HCT116 (cell line): ENCODE results near the gene VASN. TPM values are rescaled to one million over a fixed set of nuclear protein-coding genes. Genes with fewer than 3 reads are reported as not detected.

Source experiments
- ATAC-seq: fragments of 200-7000 bp; cut with Tn5 transposase; 2 replicates; pipeline ENCODE4 v1.9.1; 2020; ENCODE audit warnings: mild to moderate bottlenecking, moderate library complexity
- BruUV-seq: library from RNA; stranded (reverse); fragments of 400-500 nt; replicated peaks from 2 replicates; lab custom pipeline; 2021; lab: Mats Ljungman, UMichigan
- CTCF ChIA-PET: fragments of 300-600 bp; sonication (Branson Sonifier 250); formaldehyde crosslinking; loops from one replicate; lab custom pipeline; 2021; ENCODE audit warnings: antibody characterized with exemption; lab: Charles Lee
- POLR2A ChIA-PET: fragments of 300-600, 350-600 bp; sonication (Branson Sonifier 250); formaldehyde crosslinking; loops from one replicate; lab custom pipeline; 2021; ENCODE audit warnings: antibody characterized with exemption; lab: Charles Lee
- RAD21 ChIA-PET, 2 experiments: fragments of 300-600 bp; sonication (Branson Sonifier 250); formaldehyde crosslinking; loops; one replicate each; lab custom pipeline; 2023; ENCODE audit warnings: low total read pairs in 2 of 2; ENCODE audit not compliant: uncharacterized antibody in 2 of 2, unreplicated experiment in 2 of 2, low non-redundant PET in 1 of 2; lab: Charles Lee
- DNase-seq: peaks from one replicate; pipeline ENCODE4 v3.0.0-alpha.2; 2010; ENCODE audit warnings: low read depth, low spot score
- H2AFZ ChIP-seq: fragments of 200-600 bp; shearing (Covaris generic), sonication (generic); 2 replicates; pipeline ENCODE4 v1.6.1; 2017; ENCODE audit warnings: low read depth, mixed run types, mixed read lengths, antibody characterized with exemption, low read length; ENCODE audit not compliant: poor library complexity, severe bottlenecking
- H3K27ac ChIP-seq: 2 replicates; pipeline ENCODE4 v1.5.1; 2012; ENCODE audit warnings: low read depth, low read length
- H3K27me3 ChIP-seq: fragments of 200-600 bp; sonication (generic); 2 replicates; pipeline ENCODE4 v1.6.1; 2016; ENCODE audit warnings: mixed run types, low read length, mixed read lengths; ENCODE audit not compliant: insufficient read depth
- H3K36me3 ChIP-seq, 2 experiments: fragments of 200-500 bp in 1 of 2; fragments of 200-600 bp in 1 of 2; sonication (Bioruptor generic) in 1 of 2; sonication (generic) in 1 of 2; 2 replicates each; pipeline versions ENCODE4 v1.5.1 to v1.6.1; 2014 to 2016; ENCODE audit warnings: low read length in 2 of 2, inconsistent platforms in 1 of 2, mixed read lengths in 1 of 2, mixed run types in 1 of 2; ENCODE audit not compliant: insufficient read depth in 2 of 2, control insufficient read depth in 1 of 2
- H3K4me1 ChIP-seq, 2 experiments: fragments of 200-600 bp in 1 of 2; sonication (generic) in 1 of 2; 2 replicates each; pipeline versions ENCODE4 v1.5.1 to v1.6.1; 2012 to 2017; ENCODE audit warnings: low read length in 2 of 2, inconsistent platforms in 1 of 2, mild to moderate bottlenecking in 1 of 2, mixed read lengths in 1 of 2, mixed run types in 1 of 2, moderate library complexity in 1 of 2; ENCODE audit not compliant: insufficient read depth in 2 of 2, control insufficient read depth in 1 of 2
- H3K4me2 ChIP-seq: fragments of 200-600 bp; sonication (generic); 2 replicates; pipeline ENCODE4 v1.6.1; 2017; ENCODE audit warnings: mixed run types, low read length, mixed read lengths
- H3K4me3 ChIP-seq, 2 experiments: fragments of 200-600 bp in 1 of 2; sonication (generic) in 1 of 2; replicated peaks in 1 of 2; 2 replicates each; pipeline ENCODE4 v1.5.1; 2011 to 2016; ENCODE audit warnings: low read length in 2 of 2, control low read depth in 1 of 2, low read depth in 1 of 2, mild to moderate bottlenecking in 1 of 2, mixed read lengths in 1 of 2, mixed run types in 1 of 2
- H3K79me2 ChIP-seq: fragments of 200-600 bp; sonication (generic); 2 replicates; pipeline ENCODE4 v1.6.1; 2017; ENCODE audit warnings: mild to moderate bottlenecking, mixed run types, low read length, moderate library complexity, mixed read lengths; ENCODE audit not compliant: insufficient read depth
- H3K9ac ChIP-seq: fragments of 200-600 bp; sonication (generic); 2 replicates; pipeline ENCODE4 v1.6.1; 2016; ENCODE audit warnings: low read length, mixed read lengths
- H3K9me2 ChIP-seq: fragments of 200-600 bp; sonication (generic), shearing (Covaris generic); 2 replicates; pipeline ENCODE4 v1.6.1; 2017; ENCODE audit warnings: mixed run types, mild to moderate bottlenecking, moderate library complexity; ENCODE audit not compliant: insufficient read depth
- H3K9me3 ChIP-seq, 2 experiments: fragments of 200-500 bp in 1 of 2; fragments of 200-600 bp in 1 of 2; sonication (Bioruptor generic) in 1 of 2; sonication (generic) in 1 of 2; 2 replicates each; pipeline ENCODE4 v1.6.1; 2014 to 2017; ENCODE audit warnings: low read length in 2 of 2, mixed read lengths in 2 of 2, inconsistent platforms in 1 of 2, low read depth in 1 of 2, mild to moderate bottlenecking in 1 of 2, mixed run types in 1 of 2, moderate library complexity in 1 of 2; ENCODE audit not compliant: control insufficient read depth in 1 of 2, insufficient read depth in 1 of 2
- H4K20me1 ChIP-seq: fragments of 200-600 bp; sonication (generic), shearing (Covaris generic); 2 replicates; pipeline ENCODE4 v1.6.1; 2017; ENCODE audit warnings: mixed run types, mild to moderate bottlenecking, moderate library complexity; ENCODE audit not compliant: insufficient read depth
- ATF3 ChIP-seq: IDR thresholded peaks from 2 replicates; pipeline ENCODE4 v1.6.1; 2012
- CBX3 ChIP-seq: IDR thresholded peaks from 2 replicates; pipeline ENCODE4 v1.6.1; 2012; ENCODE audit warnings: low read depth
- EGR1 ChIP-seq: IDR thresholded peaks from 2 replicates; pipeline ENCODE4 v1.6.1; 2012; ENCODE audit warnings: low read depth
- ELF1 ChIP-seq: IDR thresholded peaks from 2 replicates; pipeline ENCODE4 v1.6.1; 2012; ENCODE audit warnings: low read depth, borderline replicate concordance
- EZH2 ChIP-seq: fragments of 200-600 bp; sonication (generic); IDR thresholded peaks from 2 replicates; pipeline ENCODE4 v1.6.1; 2017; ENCODE audit warnings: antibody characterized with exemption, mixed run types
- EZH2phosphoT487 ChIP-seq: fragments of 200-600 bp; IDR thresholded peaks from 2 replicates; pipeline ENCODE4 v1.6.1; 2018; ENCODE audit warnings: antibody characterized with exemption, borderline replicate concordance
- FOSL1 ChIP-seq: IDR thresholded peaks from 2 replicates; pipeline ENCODE4 v1.6.1; 2012; ENCODE audit warnings: low read depth
- JUND ChIP-seq: IDR thresholded peaks from 2 replicates; pipeline ENCODE4 v1.6.1; 2012
- MAX ChIP-seq: IDR thresholded peaks from 2 replicates; pipeline ENCODE4 v1.6.1; 2012
- POLR2A ChIP-seq: IDR thresholded peaks from 2 replicates; pipeline ENCODE4 v1.7.0; 2011; ENCODE audit warnings: borderline replicate concordance; ENCODE audit not compliant: insufficient read depth, insufficient read length; ENCODE audit errors: extremely low read depth
- RAD21 ChIP-seq: IDR thresholded peaks from 2 replicates; pipeline ENCODE4 v1.6.1; 2012; ENCODE audit warnings: low read depth, mild to moderate bottlenecking
- SIN3A ChIP-seq: IDR thresholded peaks from 2 replicates; pipeline ENCODE4 v1.6.1; 2012; ENCODE audit warnings: low read depth
- YY1 ChIP-seq: IDR thresholded peaks from 2 replicates; pipeline ENCODE4 v1.6.1; 2011; ENCODE audit warnings: low read length, low read depth, moderate library complexity, mild to moderate bottlenecking; ENCODE audit not compliant: insufficient replicate concordance; ENCODE audit errors: extremely low read depth
- ZBTB33 ChIP-seq: IDR thresholded peaks from 2 replicates; pipeline ENCODE4 v1.6.1; 2011; ENCODE audit warnings: mild to moderate bottlenecking, low read length, moderate library complexity; ENCODE audit not compliant: insufficient replicate concordance; ENCODE audit errors: extremely low read depth
- ZFX ChIP-seq: fragments of 450-650 bp; IDR thresholded peaks from 2 replicates; pipeline ENCODE4 v1.6.1; 2017
- ZNF274 ChIP-seq: fragments of 200-500 bp; sonication (Bioruptor generic); IDR thresholded peaks from 2 replicates; pipeline ENCODE4 v1.6.1; 2014; ENCODE audit warnings: mild to moderate bottlenecking, low read depth, low read length, inconsistent platforms
- intact Hi-C: fragments of 100-400 bp; cut with micrococcal nuclease; formaldehyde crosslinking; loops from 2 replicates; pipeline ENCODE4 v1.10.0; 2022
- total RNA-seq: library from RNA; stranded (reverse); gene quantifications from one replicate; pipeline ENCODE4 v1.2.1, GENCODE V29; 2021; ENCODE audit not compliant: unreplicated experiment

Gene VASN
- total RNA-seq, 1 experiment from 2014 or later = 6.3 TPM

GRCh38 chr16:4380119-4381063 lies 8.7 kb downstream of the VASN start:
- intact Hi-C loops = no loop called here
- no peak for TF ChIP-seq YY1
- no peak for TF ChIP-seq EGR1
- no peak for TF ChIP-seq RAD21
- TF ChIP-seq ATF3 = no peak
- TF ChIP-seq JUND = no peak
- no peak for TF ChIP-seq MAX
- no peak for TF ChIP-seq CBX3
- no peak for TF ChIP-seq SIN3A
- no peak for TF ChIP-seq ZFX
- TF ChIP-seq POLR2A = no peak
- TF ChIP-seq EZH2 = no peak
- no peak for TF ChIP-seq ZNF274
- TF ChIP-seq ELF1 = no peak
- no peak for TF ChIP-seq FOSL1
- TF ChIP-seq ZBTB33 = no peak
- TF ChIP-seq EZH2phosphoT487 = no peak
- Histone ChIP-seq H3K4me2 (no peak overlapping the region), H3K9me2 (no peaks in the 10 kb centered on the region), H3K36me3 (no peaks in the 10 kb centered on the region), H3K4me3 (no peak overlapping the region), H3K27me3 (no peaks in the 10 kb centered on the region), H3K9ac (no peak overlapping the region), H3K4me1 (peaks cover 3 to 26% of the 10 kb centered on the region in 2 experiments; a peak in 3 of 4 replicates), H3K9me3 (no peaks in the 10 kb centered on the region), H3K79me2 (0 out of 2 replicates have a peak, but pooled peaks cover 3% of the 10 kb centered on the region), H4K20me1 (no peaks in the 10 kb centered on the region), H3K27ac (no peak overlapping the region), H2AFZ (no peak overlapping the region)
- CTCF ChIA-PET = no interaction called here
- RAD21 ChIA-PET = no interaction called here
- POLR2A ChIA-PET = no interaction called here
- ATAC-seq (no peak), DNase-seq (no peak)
- no TSS peak for BruUV-seq
